Nephron (organoid): ENCODE data around the gene CDYL.
A peak's percentile ranks its signal among the peaks of the same experiment; 100 is the strongest.

Experiments
- H3K27ac Mint-ChIP-seq, 3 experiments: 2 replicates each; pipeline ENCODE4 v1.8.0; 2020; ENCODE audit warnings: mixed read lengths in 3 of 3, mild to moderate bottlenecking in 2 of 3, moderate library complexity in 1 of 3
- H3K27me3 Mint-ChIP-seq: 2 replicates; pipeline ENCODE4 v1.8.0; 2021; ENCODE audit warnings: low read depth, mild to moderate bottlenecking, moderate library complexity, mixed read lengths
- H3K36me3 Mint-ChIP-seq: 2 replicates; pipeline ENCODE4 v1.8.0; 2020; ENCODE audit warnings: low read depth, mixed read lengths
- H3K4me1 Mint-ChIP-seq: 2 replicates; pipeline ENCODE4 v1.8.0; 2020; ENCODE audit warnings: mixed read lengths
- H3K4me3 Mint-ChIP-seq, 3 experiments: 2 replicates each; pipeline ENCODE4 v1.8.0; 2020; ENCODE audit warnings: mild to moderate bottlenecking in 3 of 3, mixed read lengths in 3 of 3, moderate library complexity in 2 of 3
- H3K9me3 Mint-ChIP-seq: 2 replicates; pipeline ENCODE4 v1.8.0; 2020; ENCODE audit warnings: mixed read lengths
- CTCF ChIP-seq, 3 experiments: fragments of 200-600 bp; sonication (generic); IDR thresholded peaks; one replicate each; pipeline ENCODE4 v1.5.0; 2021; ENCODE audit warnings: antibody characterized with exemption in 3 of 3; ENCODE audit not compliant: unreplicated experiment in 3 of 3

CDYL gene

GRCh38 chr6:4912559-4912958 lies 136.4 kb downstream of the CDYL start:
- no peak for TF ChIP-seq CTCF (IDR thresholded peaks at IDR 0.05; ENCODE audit: unreplicated experiment in 3 of 3)
- H3K4me3 Mint-ChIP-seq, result no peak overlapping the region
- H3K4me1 Mint-ChIP-seq, result peaks cover 57% of the 10 kb centered on the region
- no peaks in the 10 kb centered on the region for H3K27me3 Mint-ChIP-seq
- peaks cover 28% of the 10 kb centered on the region for H3K36me3 Mint-ChIP-seq
- no peaks in the 10 kb centered on the region for H3K9me3 Mint-ChIP-seq
- peak overlapping the region in 1 of 3 experiments; percentile 78 for H3K27ac Mint-ChIP-seq

GRCh38 chr6:4913705-4914419 lies 137.7 kb downstream of the CDYL start:
- no peak for TF ChIP-seq CTCF (IDR thresholded peaks at IDR 0.05; ENCODE audit: unreplicated experiment in 3 of 3)
- peak overlapping the region in 1 of 3 experiments; percentile 17 for H3K4me3 Mint-ChIP-seq
- no peaks in the 10 kb centered on the region for H3K9me3 Mint-ChIP-seq
- peaks cover 48% of the 10 kb centered on the region for H3K4me1 Mint-ChIP-seq
- peaks cover 25% of the 10 kb centered on the region for H3K36me3 Mint-ChIP-seq
- peak overlapping the region; percentile 59 to 78 (median 74) for H3K27ac Mint-ChIP-seq
- no peaks in the 10 kb centered on the region for H3K27me3 Mint-ChIP-seq

GRCh38 chr6:4914420-4915159 lies 138.4 kb downstream of the CDYL start:
- Mint-ChIP-seq H3K4me1 (peaks cover 43% of the 10 kb centered on the region), H3K4me3 (peak overlapping the region in 1 of 3 experiments; percentile 17)

GRCh38 chr6:4916954-4917561 lies 140.9 kb downstream of the CDYL start:
- no peak overlapping the region for H3K27ac Mint-ChIP-seq
- peaks cover 15% of the 10 kb centered on the region for H3K36me3 Mint-ChIP-seq
- H3K9me3 Mint-ChIP-seq, result no peaks in the 10 kb centered on the region
- peaks cover 35% of the 10 kb centered on the region for H3K4me1 Mint-ChIP-seq
- no peaks in the 10 kb centered on the region for H3K27me3 Mint-ChIP-seq
- no peak overlapping the region for H3K4me3 Mint-ChIP-seq
- no peak for TF ChIP-seq CTCF (IDR thresholded peaks at IDR 0.05; ENCODE audit: unreplicated experiment in 3 of 3)

More at GRCh38 chr6:4914420-4915159, 138.4 kb downstream of the CDYL start:
- Mint-ChIP-seq H3K27me3 (no peaks in the 10 kb centered on the region), H3K36me3 (peaks cover 21% of the 10 kb centered on the region), H3K9me3 (no peaks in the 10 kb centered on the region), H3K27ac (peak overlapping the region; percentile 59 to 78 (median 74))
- TF ChIP-seq CTCF (IDR thresholded peaks at IDR 0.05; ENCODE audit: unreplicated experiment in 3 of 3), result no peak

- H3K36me3 Mint-ChIP-seq, result peaks cover 23% of the 10 kb centered on the region
- peaks cover 9% of the 10 kb centered on the region for H3K4me1 Mint-ChIP-seq
- no peak for TF ChIP-seq CTCF (IDR thresholded peaks at IDR 0.05; ENCODE audit: unreplicated experiment in 3 of 3)
- no peaks in the 10 kb centered on the region for H3K27me3 Mint-ChIP-seq
- no peak overlapping the region for H3K27ac Mint-ChIP-seq
- no peaks in the 10 kb centered on the region for H3K9me3 Mint-ChIP-seq
- H3K4me3 Mint-ChIP-seq, result no peak overlapping the region
These were observed 144.8 kb downstream of the CDYL start for GRCh38 chr6:4920914-4921410.
